Activated effector memory CD4-positive, alpha-beta T cell treated with Interleukin-2 at 50 U/mL for 16 hours (primary cell): Measurements from ENCODE around the gene NDUFS7.

ENCODE experiments used
- DNase-seq: peaks from one replicate; pipeline ENCODE4 v3.0.0-alpha.2; 2020

Gene NDUFS7

GRCh38 chr19:1401889-1402217, 18.1 kb downstream of the NDUFS7 start:
- no peak for DNase-seq

GRCh38 chr19:1402411-1403070, 18.8 kb downstream of the NDUFS7 start:
- no peak for DNase-seq

GRCh38 chr19:1406774-1407527, 23.2 kb downstream of the NDUFS7 start:
- peak; percentile 100 for DNase-seq

GRCh38 chr19:1407528-1408299, 24.0 kb downstream of the NDUFS7 start, which contains the start of gene DAZAP1:
Gene DAZAP1 (plus strand): TSS chr19:1407586. CDS start chr19:1407774, 188 bp downstream.
- no peak for DNase-seq

GRCh38 chr19:1408300-1409203, 24.8 kb downstream of the NDUFS7 start:
- DNase-seq = peak; percentile 50

GRCh38 chr19:1409204-1410005, 25.7 kb downstream of the NDUFS7 start:
- DNase-seq = no peak

- DNase-seq = no peak
Measured at GRCh38 chr19:1410136-1410786, 26.6 kb downstream of the NDUFS7 start.

- no peak for DNase-seq
Measured at GRCh38 chr19:1410789-1411188, 27.1 kb downstream of the NDUFS7 start.

- peak; percentile 33 for DNase-seq
Measured at GRCh38 chr19:1411255-1412191, 27.8 kb downstream of the NDUFS7 start.

- DNase-seq = no peak
Measured at GRCh38 chr19:1412323-1412923, 28.7 kb downstream of the NDUFS7 start.

- DNase-seq = no peak
Measured at GRCh38 chr19:1412995-1413800, 29.5 kb downstream of the NDUFS7 start.

- DNase-seq = no peak
Measured at GRCh38 chr19:1416014-1416841, 32.5 kb downstream of the NDUFS7 start.

GRCh38 chr19:1417145-1417544, 33.4 kb downstream of the NDUFS7 start:
- no peak for DNase-seq

GRCh38 chr19:1417681-1418495, 34.2 kb downstream of the NDUFS7 start:
- no peak for DNase-seq

GRCh38 chr19:1418496-1418775, 34.7 kb downstream of the NDUFS7 start:
- no peak for DNase-seq

- DNase-seq = no peak
Measured at GRCh38 chr19:1418951-1419738, 35.4 kb downstream of the NDUFS7 start.
